Kidney epithelial cell (primary cell): Measurements from ENCODE around the gene NPTX1. TPM values are rescaled to one million over a fixed set of nuclear protein-coding genes. Genes with fewer than 3 reads are reported as not detected.

Experiments used
- DNase-seq: peaks from one replicate; pipeline ENCODE4 v3.0.0-alpha.2; 2010; ENCODE audit warnings: low read depth
- H3K27me3 ChIP-seq: 2 replicates; pipeline ENCODE4 v1.6.0; 2011; ENCODE audit warnings: low read length; ENCODE audit not compliant: control insufficient read depth, insufficient read depth
- H3K36me3 ChIP-seq: 2 replicates; pipeline ENCODE4 v1.5.1; 2011; ENCODE audit warnings: low read length; ENCODE audit not compliant: control insufficient read depth, insufficient read depth
- H3K4me3 ChIP-seq: 2 replicates; pipeline ENCODE4 v1.5.1; 2011; ENCODE audit warnings: low read depth, mild to moderate bottlenecking, control low read depth, low read length
- total RNA-seq: library from RNA; depleted of rRNA; stranded (reverse); fragments of >200 nt; gene quantifications from 2 replicates; pipeline ENCODE4 v1.2.3, GENCODE V29; 2015
- TF ChIP-seq, protein P1 (sequence below): IDR thresholded peaks from 2 replicates; pipeline ENCODE4 v1.5.1; 2011; ENCODE audit warnings: mild to moderate bottlenecking, moderate library complexity, low read length, control low read depth, inconsistent platforms; ENCODE audit not compliant: insufficient read depth, poor library complexity, severe bottlenecking

The NPTX1 gene
- total RNA-seq, 1 donor from 2014 or later: not detected

DNA sequence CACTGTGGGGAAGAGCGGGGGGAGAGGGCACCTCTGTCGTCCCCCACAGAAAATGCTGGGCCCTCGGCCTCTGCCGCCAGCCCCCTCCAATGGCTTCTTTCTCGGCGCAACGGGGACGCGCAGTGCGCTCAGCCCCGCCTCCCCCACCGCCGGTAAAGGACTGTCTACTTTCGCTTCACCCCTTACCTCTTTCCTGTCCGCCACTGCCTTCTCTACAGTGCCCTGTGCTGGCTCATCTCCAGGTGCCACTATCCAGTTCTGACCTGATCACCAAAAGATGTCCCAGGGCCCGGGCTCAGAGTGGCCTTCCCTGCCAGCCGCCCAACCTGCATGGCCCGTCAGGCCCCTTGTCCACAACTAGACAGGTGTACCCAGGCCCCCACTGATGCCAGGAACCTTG is 54.1 kb downstream of the NPTX1 start:
- TF ChIP-seq, protein P1, sequence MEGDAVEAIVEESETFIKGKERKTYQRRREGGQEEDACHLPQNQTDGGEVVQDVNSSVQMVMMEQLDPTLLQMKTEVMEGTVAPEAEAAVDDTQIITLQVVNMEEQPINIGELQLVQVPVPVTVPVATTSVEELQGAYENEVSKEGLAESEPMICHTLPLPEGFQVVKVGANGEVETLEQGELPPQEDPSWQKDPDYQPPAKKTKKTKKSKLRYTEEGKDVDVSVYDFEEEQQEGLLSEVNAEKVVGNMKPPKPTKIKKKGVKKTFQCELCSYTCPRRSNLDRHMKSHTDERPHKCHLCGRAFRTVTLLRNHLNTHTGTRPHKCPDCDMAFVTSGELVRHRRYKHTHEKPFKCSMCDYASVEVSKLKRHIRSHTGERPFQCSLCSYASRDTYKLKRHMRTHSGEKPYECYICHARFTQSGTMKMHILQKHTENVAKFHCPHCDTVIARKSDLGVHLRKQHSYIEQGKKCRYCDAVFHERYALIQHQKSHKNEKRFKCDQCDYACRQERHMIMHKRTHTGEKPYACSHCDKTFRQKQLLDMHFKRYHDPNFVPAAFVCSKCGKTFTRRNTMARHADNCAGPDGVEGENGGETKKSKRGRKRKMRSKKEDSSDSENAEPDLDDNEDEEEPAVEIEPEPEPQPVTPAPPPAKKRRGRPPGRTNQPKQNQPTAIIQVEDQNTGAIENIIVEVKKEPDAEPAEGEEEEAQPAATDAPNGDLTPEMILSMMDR: no peak
- H3K27me3 ChIP-seq: peaks cover 5% of the 10 kb centered on the region
- no peak for DNase-seq
- no peaks in the 10 kb centered on the region for H3K36me3 ChIP-seq
- H3K4me3 ChIP-seq: no peak overlapping the region

DNA sequence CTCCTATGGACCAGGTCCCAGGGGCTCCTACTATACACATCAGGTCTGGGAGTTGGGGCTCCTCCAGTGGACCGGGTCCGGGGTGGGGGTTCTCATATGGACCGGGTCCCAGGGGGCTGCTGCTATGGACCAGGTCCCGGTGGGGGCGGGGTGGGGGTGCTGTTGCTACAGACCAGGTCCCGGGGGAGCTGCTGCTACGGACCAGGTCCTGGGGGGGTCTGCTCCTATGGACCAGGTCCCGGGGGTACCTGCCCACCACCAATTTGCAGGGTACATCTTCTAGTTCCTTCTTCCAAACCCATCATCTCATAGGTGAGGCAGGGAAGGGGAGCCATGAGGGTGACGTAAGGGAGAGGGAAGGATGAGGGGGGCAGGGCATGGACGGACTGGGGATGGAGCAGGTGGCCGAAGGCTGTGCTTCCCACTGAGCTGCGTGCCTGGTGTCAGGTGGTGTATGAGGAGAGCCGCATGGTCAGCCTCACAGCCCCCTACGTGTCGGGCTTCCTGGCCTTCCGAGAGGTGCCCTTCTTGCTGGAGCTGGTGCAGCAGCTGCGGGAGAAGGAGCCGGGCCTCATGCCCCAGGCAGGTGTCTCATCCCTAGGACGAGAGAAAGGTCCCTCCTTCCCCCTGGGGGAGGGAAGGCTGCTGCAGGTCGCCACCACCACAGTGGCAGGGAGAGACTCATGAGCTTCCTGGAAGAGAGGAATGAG is 54.9 kb downstream of the NPTX1 start:
- H3K27me3 ChIP-seq: peaks cover 3% of the 10 kb centered on the region
- TF ChIP-seq, protein P1: no peak
- no peak for DNase-seq
- no peak overlapping the region for H3K4me3 ChIP-seq
- no peaks in the 10 kb centered on the region for H3K36me3 ChIP-seq

DNA sequence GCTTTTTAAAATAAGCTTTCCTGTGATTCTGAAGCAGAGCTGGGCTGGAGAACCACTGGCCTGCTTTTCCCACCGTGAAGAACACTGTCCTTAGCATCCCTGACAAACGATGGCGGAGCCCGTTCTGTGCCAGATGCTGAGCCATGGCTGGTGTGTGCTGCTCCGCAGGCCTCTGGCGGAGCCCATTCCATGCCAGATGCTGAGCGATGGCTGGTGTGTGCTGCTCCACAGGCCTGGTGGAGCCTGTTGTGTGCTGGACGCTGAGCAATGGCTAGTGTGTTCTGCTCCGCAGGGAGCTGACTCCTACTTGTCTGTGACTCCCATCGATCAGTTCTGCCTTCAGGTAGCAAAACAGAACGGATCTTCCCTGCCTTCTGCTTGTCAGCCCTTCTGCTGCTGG is 57.2 kb downstream of the NPTX1 start:
- H3K36me3 ChIP-seq: no peaks in the 10 kb centered on the region
- peaks cover 3% of the 10 kb centered on the region for H3K27me3 ChIP-seq
- DNase-seq: no peak
- H3K4me3 ChIP-seq: no peak overlapping the region
- TF ChIP-seq, protein P1: no peak

DNA sequence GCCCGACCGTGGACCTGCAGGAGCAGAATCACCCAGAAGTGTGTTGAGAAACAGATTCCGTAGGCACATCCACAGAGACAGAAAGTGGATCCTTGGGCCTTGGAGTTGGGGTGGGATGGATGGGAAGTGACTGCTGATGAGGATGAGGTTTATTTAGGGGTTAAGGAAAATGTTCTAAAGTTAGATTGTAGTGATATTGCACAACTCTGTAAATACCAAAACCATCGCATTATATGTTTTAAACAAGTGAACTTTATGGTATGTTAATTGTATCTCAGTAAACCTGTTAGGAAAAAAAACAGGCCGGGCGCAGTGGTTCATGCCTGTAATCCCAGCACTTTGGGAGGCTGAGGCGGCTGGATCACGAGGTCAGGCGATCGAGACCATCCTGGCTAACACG is 57.8 kb downstream of the NPTX1 start:
- Histone ChIP-seq H3K36me3 (no peaks in the 10 kb centered on the region), H3K4me3 (no peak overlapping the region), H3K27me3 (peaks cover 10% of the 10 kb centered on the region)
- TF ChIP-seq, protein P1: no peak
- no peak for DNase-seq

Other genes with a start within 250 kb of the NPTX1 start
- 111 and 141 TPM in 2 replicates for gene RNF213, start 215.8 kb downstream of the NPTX1 start, total RNA-seq
- 14.6 and 18.6 TPM in 2 replicates for gene ENDOV, start 61.4 kb downstream of the NPTX1 start, total RNA-seq
- 22.7 and 24.8 TPM in 2 replicates for gene RPTOR, start 68.2 kb upstream of the NPTX1 start, total RNA-seq